Activated CD4-positive, alpha-beta T cell treated with anti-CD3 and anti-CD28 coated beads for 36 hours (primary cell): ENCODE results near the gene PIK3CD. TPM values are rescaled to one million over a fixed set of nuclear protein-coding genes. Genes with fewer than 3 reads are reported as not detected.

Experiments
- ATAC-seq: fragments of 200-7000 bp; cut with Tn5 transposase; one replicate; pipeline ENCODE4 v1.10.0; 2021; ENCODE audit warnings: mild to moderate bottlenecking, moderate library complexity
- CTCF ChIA-PET: fragments of 350-600 bp; sonication (Branson Sonifier 250); formaldehyde crosslinking; loops from one replicate; lab custom pipeline; 2021; ENCODE audit warnings: antibody characterized with exemption; lab: Charles Lee
- POLR2A ChIA-PET: fragments of 350-600 bp; sonication (Branson Sonifier 250); formaldehyde crosslinking; loops from one replicate; lab custom pipeline; 2021; ENCODE audit warnings: antibody characterized with exemption, inconsistent platforms; lab: Charles Lee
- DNase-seq: peaks from one replicate; pipeline ENCODE4 v3.0.0-alpha.2; 2020
- H3K27ac Mint-ChIP-seq: one replicate; pipeline ENCODE4 v1.8.0; 2021; ENCODE audit warnings: mixed read lengths
- H3K27me3 Mint-ChIP-seq: one replicate; pipeline ENCODE4 v1.8.0; 2021; ENCODE audit warnings: mixed read lengths
- H3K36me3 Mint-ChIP-seq: one replicate; pipeline ENCODE4 v1.8.0; 2021; ENCODE audit warnings: low read depth, mixed read lengths
- H3K4me1 Mint-ChIP-seq: one replicate; pipeline ENCODE4 v1.8.0; 2021; ENCODE audit warnings: mixed read lengths
- H3K4me3 Mint-ChIP-seq: one replicate; pipeline ENCODE4 v1.8.0; 2021; ENCODE audit warnings: mild to moderate bottlenecking, moderate library complexity, mixed read lengths
- H3K9me3 Mint-ChIP-seq: one replicate; pipeline ENCODE4 v1.8.0; 2021; ENCODE audit warnings: low read depth, mixed read lengths
- intact Hi-C, 2 experiments: fragments of 100-400 bp; cut with DNase I in 1 of 2; cut with micrococcal nuclease in 1 of 2; formaldehyde crosslinking; loops; one replicate each; pipeline versions ENCODE4 v1.14.2 to v1.15.1; 2022 to 2024; cut with DNase I, micrococcal nuclease
- total RNA-seq, 2 experiments: library from RNA; stranded (reverse); gene quantifications; one replicate each; pipeline ENCODE4 v1.2.3, GENCODE V29; 2021

The PIK3CD gene
- total RNA-seq, 2 experiments from 2014 or later, result 96.4 to 114 TPM

GRCh38 chr1:9689011-9689706 is 37.6 kb downstream of the PIK3CD start:
- intact Hi-C loops, result loop anchor here (1.0 to 5.0 kb wide), 8 partner anchors 19 to 221 kb away; partner anchors contain the start of genes CTNNBIP1 (in 1 of the 2), SLC25A33 (in 1 of the 2) and TMEM201 (in 1 of the 2)
- ATAC-seq (peak; percentile 78), DNase-seq (peak; percentile 93)
- peak overlapping the region; percentile 70 for H3K4me3 Mint-ChIP-seq
- peak overlapping the region; percentile 77 for H3K27ac Mint-ChIP-seq
- CTCF ChIA-PET, result interaction anchor here (0.9 to 1.4 kb wide), 3 partner anchors 14 to 137 kb away, joined by 3 to 5 read pairs (median 3); no protein-coding TSS in a partner anchor
- POLR2A ChIA-PET, result no interaction called here
- H3K9me3 Mint-ChIP-seq, result no peaks in the 10 kb centered on the region
- no peaks in the 10 kb centered on the region for H3K27me3 Mint-ChIP-seq
- peaks cover 32% of the 10 kb centered on the region for H3K36me3 Mint-ChIP-seq
- peaks cover 70% of the 10 kb centered on the region for H3K4me1 Mint-ChIP-seq

GRCh38 chr1:9689971-9690381 is 38.4 kb downstream of the PIK3CD start:
- Mint-ChIP-seq H3K4me3 (peak overlapping the region; percentile 80), H3K27ac (peak overlapping the region; percentile 76), H3K9me3 (no peaks in the 10 kb centered on the region), H3K4me1 (peaks cover 71% of the 10 kb centered on the region), H3K36me3 (peaks cover 36% of the 10 kb centered on the region), H3K27me3 (no peaks in the 10 kb centered on the region)
- DNase-seq (peak; percentile 54), ATAC-seq (no peak)
- POLR2A ChIA-PET, result no interaction called here
- intact Hi-C loops, result loop anchor here (1.0 to 5.0 kb wide), 9 partner anchors 20 to 220 kb away; partner anchors contain the start of genes CTNNBIP1 (in 1 of the 2), SLC25A33 (in 1 of the 2) and TMEM201 (in 1 of the 2)
- CTCF ChIA-PET, result interaction anchor here (0.7 to 1.5 kb wide), 2 partner anchors 31 to 77 kb away, joined by 3 to 5 read pairs; no protein-coding TSS in a partner anchor

- Mint-ChIP-seq H3K9me3 (no peaks in the 10 kb centered on the region), H3K4me1 (peaks cover 75% of the 10 kb centered on the region), H3K27me3 (no peaks in the 10 kb centered on the region), H3K4me3 (peak overlapping the region; percentile 80), H3K27ac (peak overlapping the region; percentile 76), H3K36me3 (peaks cover 41% of the 10 kb centered on the region)
- intact Hi-C loops, result loop anchor here in 1 of 2 experiments (2.0 kb wide), 1 partner anchor 64 kb away; no protein-coding TSS in a partner anchor
- ChIA-PET POLR2A (no interaction called here), CTCF (interaction anchor here (0.7 to 1.8 kb wide), 6 partner anchors 13 to 78 kb away, joined by 3 to 10 read pairs (median 4); partner anchors contain the start of gene PIK3CD)
- ATAC-seq (no peak), DNase-seq (no peak)
Measured at GRCh38 chr1:9690440-9691107, 39.0 kb downstream of the PIK3CD start.

- POLR2A ChIA-PET, result no interaction called here
Measured at GRCh38 chr1:9691108-9691445, 39.5 kb downstream of the PIK3CD start.

GRCh38 chr1:9691691-9692090 is 40.2 kb downstream of the PIK3CD start:
- POLR2A ChIA-PET, result no interaction called here
- no peaks in the 10 kb centered on the region for H3K9me3 Mint-ChIP-seq
- CTCF ChIA-PET, result interaction anchor here (0.6 to 1.8 kb wide), 12 partner anchors 12 to 65 kb away, joined by 3 to 10 read pairs (median 3); partner anchors contain the start of gene PIK3CD
- H3K27me3 Mint-ChIP-seq, result no peaks in the 10 kb centered on the region
- ATAC-seq (no peak), DNase-seq (no peak)
- peaks cover 44% of the 10 kb centered on the region for H3K36me3 Mint-ChIP-seq
- H3K4me1 Mint-ChIP-seq, result peaks cover 67% of the 10 kb centered on the region
- intact Hi-C loops, result loop anchor here in 1 of 2 experiments (2.0 kb wide), 1 partner anchor 65 kb away; no protein-coding TSS in a partner anchor
- peak overlapping the region; percentile 80 for H3K4me3 Mint-ChIP-seq
- H3K27ac Mint-ChIP-seq, result peak overlapping the region; percentile 76

More at GRCh38 chr1:9691108-9691445, 39.5 kb downstream of the PIK3CD start:
- intact Hi-C loops, result loop anchor here in 1 of 2 experiments (2.0 kb wide), 1 partner anchor 64 kb away; no protein-coding TSS in a partner anchor
- DNase-seq (peak; percentile 53), ATAC-seq (no peak)
- H3K4me1 Mint-ChIP-seq, result peaks cover 70% of the 10 kb centered on the region
- H3K27me3 Mint-ChIP-seq, result no peaks in the 10 kb centered on the region
- peaks cover 41% of the 10 kb centered on the region for H3K36me3 Mint-ChIP-seq
- peak overlapping the region; percentile 76 for H3K27ac Mint-ChIP-seq
- H3K9me3 Mint-ChIP-seq, result no peaks in the 10 kb centered on the region
- peak overlapping the region; percentile 80 for H3K4me3 Mint-ChIP-seq
- CTCF ChIA-PET, result interaction anchor here (0.7 to 1.8 kb wide), 9 partner anchors 13 to 60 kb away, joined by 3 to 10 read pairs (median 3); partner anchors contain the start of gene PIK3CD

- peaks cover 54% of the 10 kb centered on the region for H3K4me1 Mint-ChIP-seq
- DNase-seq, result no peak
- no peaks in the 10 kb centered on the region for H3K27me3 Mint-ChIP-seq
- no peak overlapping the region for H3K4me3 Mint-ChIP-seq
- no peak for ATAC-seq
- ChIA-PET POLR2A (interaction anchor here (1.3 kb wide), 1 partner anchor 26 kb away, joined by 4 read pairs; no protein-coding TSS in a partner anchor), CTCF (no interaction called here)
- H3K9me3 Mint-ChIP-seq, result no peaks in the 10 kb centered on the region
- H3K27ac Mint-ChIP-seq, result no peak overlapping the region
- H3K36me3 Mint-ChIP-seq, result peaks cover 57% of the 10 kb centered on the region
- intact Hi-C loops, result no loop called here
Measured at GRCh38 chr1:9696793-9697192, 45.3 kb downstream of the PIK3CD start.

GRCh38 chr1:9699361-9699760 is 47.8 kb downstream of the PIK3CD start:
- ChIA-PET CTCF (interaction anchor here (0.6 kb wide), 2 partner anchors 184 to 190 kb away, joined by 3 read pairs; no protein-coding TSS in a partner anchor), POLR2A (interaction anchor here (0.6 kb wide), 1 partner anchor 82 kb away, joined by 3 read pairs; no protein-coding TSS in a partner anchor)
- no peaks in the 10 kb centered on the region for H3K27me3 Mint-ChIP-seq
- H3K4me3 Mint-ChIP-seq, result no peak overlapping the region
- DNase-seq, result no peak
- H3K4me1 Mint-ChIP-seq, result peaks cover 58% of the 10 kb centered on the region
- intact Hi-C loops, result no loop called here
- peak overlapping the region; percentile 20 for H3K27ac Mint-ChIP-seq
- H3K36me3 Mint-ChIP-seq, result peaks cover 60% of the 10 kb centered on the region
- peaks cover 9% of the 10 kb centered on the region for H3K9me3 Mint-ChIP-seq
- ATAC-seq, result no peak

GRCh38 chr1:9700340-9700739 is 48.8 kb downstream of the PIK3CD start:
- H3K27me3 Mint-ChIP-seq, result no peaks in the 10 kb centered on the region
- intact Hi-C loops, result no loop called here
- ChIA-PET POLR2A (no interaction called here), CTCF (interaction anchor here (0.6 kb wide), 1 partner anchor 59 kb away, joined by 4 read pairs; no protein-coding TSS in a partner anchor)
- DNase-seq, result no peak
- ATAC-seq, result no peak
- peaks cover 59% of the 10 kb centered on the region for H3K4me1 Mint-ChIP-seq
- H3K4me3 Mint-ChIP-seq, result no peak overlapping the region
- H3K27ac Mint-ChIP-seq, result no peak overlapping the region
- peaks cover 9% of the 10 kb centered on the region for H3K9me3 Mint-ChIP-seq
- peaks cover 60% of the 10 kb centered on the region for H3K36me3 Mint-ChIP-seq

GRCh38 chr1:9701665-9702064 is 50.1 kb downstream of the PIK3CD start:
- POLR2A ChIA-PET, result no interaction called here
- Mint-ChIP-seq H3K9me3 (peaks cover 9% of the 10 kb centered on the region), H3K4me1 (peaks cover 65% of the 10 kb centered on the region), H3K27ac (peak overlapping the region; percentile 58), H3K4me3 (no peak overlapping the region), H3K27me3 (no peaks in the 10 kb centered on the region), H3K36me3 (peaks cover 61% of the 10 kb centered on the region)
- CTCF ChIA-PET, result interaction anchor here (0.5 to 1.5 kb wide), 4 partner anchors 20 to 115 kb away, joined by 3 to 5 read pairs (median 4); no protein-coding TSS in a partner anchor
- no peak for ATAC-seq
- intact Hi-C loops, result loop anchor here in 1 of 2 experiments (1.0 kb wide), 1 partner anchor 24 kb away; no protein-coding TSS in a partner anchor
- no peak for DNase-seq

- ATAC-seq (no peak), DNase-seq (no peak)
- H3K9me3 Mint-ChIP-seq, result peaks cover 9% of the 10 kb centered on the region
- H3K27ac Mint-ChIP-seq, result peak overlapping the region; percentile 42
- CTCF ChIA-PET, result interaction anchor here (0.6 to 1.8 kb wide), 10 partner anchors 12 to 84 kb away, joined by 3 to 6 read pairs (median 4); no protein-coding TSS in a partner anchor
- H3K36me3 Mint-ChIP-seq, result peaks cover 60% of the 10 kb centered on the region
- no peaks in the 10 kb centered on the region for H3K27me3 Mint-ChIP-seq
- POLR2A ChIA-PET, result no interaction called here
- no peak overlapping the region for H3K4me3 Mint-ChIP-seq
- intact Hi-C loops, result no loop called here
- H3K4me1 Mint-ChIP-seq, result peaks cover 64% of the 10 kb centered on the region
Measured at GRCh38 chr1:9703165-9703509, 51.6 kb downstream of the PIK3CD start.

- POLR2A ChIA-PET, result no interaction called here
- H3K36me3 Mint-ChIP-seq, result peaks cover 55% of the 10 kb centered on the region
- H3K4me1 Mint-ChIP-seq, result peaks cover 60% of the 10 kb centered on the region
- H3K4me3 Mint-ChIP-seq, result no peak overlapping the region
- peak overlapping the region; percentile 72 for H3K27ac Mint-ChIP-seq
- ATAC-seq (no peak), DNase-seq (no peak)
- H3K9me3 Mint-ChIP-seq, result peaks cover 9% of the 10 kb centered on the region
- intact Hi-C loops, result no loop called here
- CTCF ChIA-PET, result interaction anchor here (0.6 to 1.8 kb wide), 6 partner anchors 13 to 77 kb away, joined by 3 to 6 read pairs (median 4); no protein-coding TSS in a partner anchor
- H3K27me3 Mint-ChIP-seq, result no peaks in the 10 kb centered on the region
Measured at GRCh38 chr1:9703681-9704080, 52.1 kb downstream of the PIK3CD start.
